GM18507 (cell line): ENCODE measurements around the gene SLC2A1.
A peak's percentile ranks its signal among the peaks of the same experiment; 100 is the strongest.

Experiments used
- DNase-seq: peaks from one replicate; pipeline ENCODE4 v3.0.0; 2011; ENCODE audit warnings: low read depth; ENCODE audit not compliant: insufficient read length; ENCODE audit errors: extremely low spot score
- FAIRE-seq: peaks from 2 replicates; lab custom pipeline; 2011; peaks lifted over from hg19 to GRCh38; lab: Jason Lieb, UNC

Gene SLC2A1

GRCh38 chr1:42961312-42962091 is 2.8 kb upstream of the SLC2A1 start:
- DNase-seq: no peak
- FAIRE-seq: no peak

- no peak for DNase-seq
- no peak for FAIRE-seq
Measured at GRCh38 chr1:42960566-42961311, 2.1 kb upstream of the SLC2A1 start.

- FAIRE-seq: no peak
Measured at GRCh38 chr1:42960122-42960390, 1.4 kb upstream of the SLC2A1 start.

GRCh38 chr1:42957880-42958487 is 684 bp downstream of the SLC2A1 start:
- DNase-seq: peak; percentile 53
- FAIRE-seq: no peak

More at GRCh38 chr1:42960122-42960390, 1.4 kb upstream of the SLC2A1 start:
- DNase-seq: no peak

GRCh38 chr1:42957229-42957879 is 1.3 kb downstream of the SLC2A1 start:
- no peak for DNase-seq

GRCh38 chr1:42956739-42957138 is 1.9 kb downstream of the SLC2A1 start:
- FAIRE-seq (no peak), DNase-seq (no peak)

More at GRCh38 chr1:42957229-42957879, 1.3 kb downstream of the SLC2A1 start:
- no peak for FAIRE-seq

GRCh38 chr1:42955311-42956063 is 3.2 kb downstream of the SLC2A1 start:
- FAIRE-seq (peak; percentile 47), DNase-seq (no peak)

- DNase-seq: no peak
- FAIRE-seq: no peak
Measured at GRCh38 chr1:42953182-42954180, 5.2 kb downstream of the SLC2A1 start.

- DNase-seq (no peak), FAIRE-seq (peak; percentile 89)
Measured at GRCh38 chr1:42952303-42953001, 6.2 kb downstream of the SLC2A1 start.

- DNase-seq (no peak), FAIRE-seq (peak; percentile 77)
Measured at GRCh38 chr1:42951588-42951987, 7.1 kb downstream of the SLC2A1 start.

GRCh38 chr1:42950116-42950481 is 8.6 kb downstream of the SLC2A1 start:
- DNase-seq (no peak), FAIRE-seq (no peak)

- FAIRE-seq: peak; percentile 18
- DNase-seq: no peak
Measured at GRCh38 chr1:42949312-42950115, 9.2 kb downstream of the SLC2A1 start.

- no peak for FAIRE-seq
- no peak for DNase-seq
Measured at GRCh38 chr1:42947965-42948732, 10.5 kb downstream of the SLC2A1 start.

- FAIRE-seq (no peak), DNase-seq (no peak)
Measured at GRCh38 chr1:42947117-42947516, 11.6 kb downstream of the SLC2A1 start.

GRCh38 chr1:42946120-42946898 is 12.4 kb downstream of the SLC2A1 start:
- DNase-seq (no peak), FAIRE-seq (no peak)

- no peak for DNase-seq
- no peak for FAIRE-seq
Measured at GRCh38 chr1:42945164-42945563, 13.5 kb downstream of the SLC2A1 start.
